ENCODE results near the gene AIFM2.
"Not testable (repeated sequence)": the region's sequence is repeated elsewhere in the genome, so short reads cannot be mapped to it uniquely, and the experiment has no call there.

The AIFM2 gene

DNA sequence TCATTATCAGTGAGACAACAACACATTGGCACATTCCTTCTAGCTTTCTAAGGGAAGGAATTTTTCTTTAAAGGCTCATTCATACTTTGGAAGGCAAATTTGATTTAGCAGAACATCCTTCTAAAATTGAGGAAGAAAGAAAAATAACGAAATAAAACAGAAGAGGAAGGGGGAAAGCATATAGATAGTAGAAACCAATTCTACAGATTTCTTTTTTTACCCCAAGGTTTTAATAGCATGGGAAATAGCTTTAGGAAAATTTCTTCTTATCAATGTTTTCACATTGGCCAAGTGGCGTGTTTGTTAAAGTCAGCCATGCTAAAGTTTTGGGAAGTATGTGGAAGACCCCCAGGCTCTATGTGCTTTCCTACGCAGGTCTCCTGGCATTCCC lies 44.3 kb downstream of the AIFM2 start:
- DNase-seq (ENCODE audit: low read depth, low spot score): no peak
- H3K4me3 ChIP-seq (ENCODE audit: low read depth, low read length): no peak overlapping the region
- ChIA-PET POLR2A (no interaction called here), CTCF (interaction anchor here (0.8 to 1.6 kb wide), 2 partner anchors 27 to 130 kb away, joined by 3 to 4 read pairs; no protein-coding TSS in a partner anchor)
- TF ChIP-seq, protein P1, sequence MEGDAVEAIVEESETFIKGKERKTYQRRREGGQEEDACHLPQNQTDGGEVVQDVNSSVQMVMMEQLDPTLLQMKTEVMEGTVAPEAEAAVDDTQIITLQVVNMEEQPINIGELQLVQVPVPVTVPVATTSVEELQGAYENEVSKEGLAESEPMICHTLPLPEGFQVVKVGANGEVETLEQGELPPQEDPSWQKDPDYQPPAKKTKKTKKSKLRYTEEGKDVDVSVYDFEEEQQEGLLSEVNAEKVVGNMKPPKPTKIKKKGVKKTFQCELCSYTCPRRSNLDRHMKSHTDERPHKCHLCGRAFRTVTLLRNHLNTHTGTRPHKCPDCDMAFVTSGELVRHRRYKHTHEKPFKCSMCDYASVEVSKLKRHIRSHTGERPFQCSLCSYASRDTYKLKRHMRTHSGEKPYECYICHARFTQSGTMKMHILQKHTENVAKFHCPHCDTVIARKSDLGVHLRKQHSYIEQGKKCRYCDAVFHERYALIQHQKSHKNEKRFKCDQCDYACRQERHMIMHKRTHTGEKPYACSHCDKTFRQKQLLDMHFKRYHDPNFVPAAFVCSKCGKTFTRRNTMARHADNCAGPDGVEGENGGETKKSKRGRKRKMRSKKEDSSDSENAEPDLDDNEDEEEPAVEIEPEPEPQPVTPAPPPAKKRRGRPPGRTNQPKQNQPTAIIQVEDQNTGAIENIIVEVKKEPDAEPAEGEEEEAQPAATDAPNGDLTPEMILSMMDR (IDR thresholded peaks at IDR 0.05; ENCODE audit: insufficient read depth, low read length, missing control alignments): no peak

DNA sequence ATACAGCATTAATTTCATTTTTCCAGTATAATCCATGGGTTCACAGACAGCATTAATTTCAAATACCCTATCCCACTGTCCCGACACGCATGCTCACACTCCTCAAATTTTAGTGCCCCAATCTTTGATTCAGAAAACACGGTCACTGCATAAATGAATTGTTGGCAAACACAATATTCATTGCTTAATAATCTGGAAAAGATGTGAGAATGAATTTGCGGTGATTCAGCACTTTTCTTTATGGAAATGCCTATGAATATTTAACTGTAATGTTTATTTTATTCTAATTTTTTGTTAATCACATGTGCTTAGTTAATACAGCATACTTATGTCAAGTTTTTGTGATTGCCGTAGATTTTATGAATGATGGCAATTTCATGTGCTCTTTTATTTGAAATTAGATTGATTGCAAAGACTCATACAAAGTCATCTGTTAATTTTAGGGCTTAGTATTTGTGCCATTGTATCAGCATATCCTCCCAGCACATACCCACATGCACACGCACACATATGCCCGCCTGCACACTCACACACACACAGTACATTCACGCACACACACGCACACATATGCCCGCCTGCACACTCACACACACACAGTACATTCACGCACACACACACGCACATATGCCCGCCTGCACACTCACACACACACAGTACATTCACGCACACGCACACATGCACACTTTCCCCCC lies 44.9 kb downstream of the AIFM2 start:
- TF ChIP-seq, protein P1 (IDR thresholded peaks at IDR 0.05; ENCODE audit: insufficient read depth, low read length, missing control alignments): no peak
- POLR2A ChIA-PET: no interaction called here
- no peak overlapping the region for H3K4me3 ChIP-seq (ENCODE audit: low read depth, low read length)
- DNase-seq (ENCODE audit: low read depth, low spot score): no peak
- CTCF ChIA-PET: interaction anchor here (0.8 to 1.6 kb wide), 2 partner anchors 28 to 130 kb away, joined by 3 to 4 read pairs; no protein-coding TSS in a partner anchor

DNA sequence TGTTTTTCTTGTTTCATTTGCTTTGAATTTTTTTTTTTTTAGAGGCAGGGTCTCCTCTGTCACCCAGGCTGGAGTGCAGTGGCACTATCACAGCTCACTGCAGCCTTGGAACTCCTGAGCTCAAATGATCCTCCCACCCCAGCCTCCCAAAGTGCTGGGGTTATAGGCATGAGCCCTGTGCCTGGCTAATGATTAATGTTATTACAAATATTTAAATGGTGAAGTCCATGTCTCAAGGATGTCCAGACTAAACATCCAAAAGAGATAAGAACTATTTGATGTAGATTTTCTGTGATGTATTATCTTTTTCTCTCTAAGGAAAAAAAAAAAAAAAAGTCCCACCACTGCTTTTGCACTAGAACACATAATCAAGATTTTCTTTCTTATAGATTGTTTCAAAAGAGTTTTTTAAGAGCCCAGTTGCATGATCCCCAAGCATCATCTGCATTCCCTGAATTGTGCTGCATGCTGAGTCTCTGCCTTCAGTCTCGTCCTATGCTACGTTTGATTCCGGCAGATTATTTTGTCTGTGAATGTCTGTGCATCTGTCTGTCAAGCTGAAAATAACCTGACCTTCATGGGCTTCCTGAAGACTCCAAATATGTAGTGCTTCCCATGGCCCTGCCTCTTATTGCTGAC lies 46.5 kb downstream of the AIFM2 start:
- TF ChIP-seq, protein P1 (IDR thresholded peaks at IDR 0.05; ENCODE audit: insufficient read depth, low read length, missing control alignments): no peak
- DNase-seq (ENCODE audit: low read depth, low spot score): no peak
- no peak overlapping the region for H3K4me3 ChIP-seq (ENCODE audit: low read depth, low read length)
- POLR2A ChIA-PET: no interaction called here
- CTCF ChIA-PET: interaction anchor here (0.6 to 3.5 kb wide), 5 partner anchors 10 to 279 kb away, joined by 3 to 17 read pairs (median 3); partner anchors contain the start of gene TYSND1

DNA sequence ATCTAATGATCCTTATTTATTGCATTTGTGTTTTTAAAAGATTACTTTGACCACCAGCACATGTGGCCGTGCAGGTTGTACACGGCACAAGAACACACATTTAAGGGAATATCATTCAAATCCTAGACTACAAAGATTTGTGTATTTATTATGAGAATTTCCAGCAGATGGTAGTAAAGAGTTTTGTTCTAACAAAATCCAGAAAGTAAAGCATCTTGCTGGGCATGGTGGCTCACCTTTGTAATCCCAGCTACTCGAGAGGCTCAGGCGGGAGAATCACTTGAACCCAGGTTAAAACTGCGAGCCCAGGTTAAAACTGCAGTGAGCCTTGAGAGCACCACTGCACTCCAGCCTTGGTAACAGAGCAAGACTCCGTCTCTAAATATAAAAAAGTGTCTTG lies 48.4 kb downstream of the AIFM2 start:
- TF ChIP-seq, protein P1 (IDR thresholded peaks at IDR 0.05; ENCODE audit: insufficient read depth, low read length, missing control alignments): no peak
- H3K4me3 ChIP-seq (ENCODE audit: low read depth, low read length): no peak overlapping the region
- ChIA-PET CTCF (interaction anchor here (1.2 to 3.5 kb wide), 5 partner anchors 10 to 281 kb away, joined by 3 to 17 read pairs (median 4); no protein-coding TSS in a partner anchor), POLR2A (no interaction called here)
- no peak for DNase-seq (ENCODE audit: low read depth, low spot score)

DNA sequence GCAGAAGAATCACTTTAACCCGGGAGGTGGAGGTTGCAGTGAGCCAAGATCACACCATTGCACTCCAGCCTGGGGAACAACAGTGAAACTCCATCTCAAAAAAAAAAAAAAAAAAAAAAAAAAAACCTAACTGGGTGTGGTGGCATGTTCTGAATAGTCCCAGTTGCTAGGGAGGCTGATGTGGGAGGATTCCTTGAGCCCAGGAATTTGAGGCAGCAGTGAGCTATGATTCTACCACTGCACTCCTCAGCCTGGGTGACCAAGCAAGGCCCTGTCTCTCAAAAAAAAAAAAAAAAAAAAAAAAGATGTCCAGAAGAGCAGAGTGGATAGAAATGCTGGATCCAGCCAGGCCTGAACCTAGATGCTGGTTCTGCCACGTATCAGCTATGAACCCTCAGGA lies 51.8 kb downstream of the AIFM2 start:
- POLR2A ChIA-PET: not testable (repeated sequence)
- CTCF ChIA-PET: interaction anchor here (0.5 to 1.7 kb wide), 3 partner anchors 11 to 284 kb away, joined by 3 to 5 read pairs (median 4); no protein-coding TSS in a partner anchor

DNA sequence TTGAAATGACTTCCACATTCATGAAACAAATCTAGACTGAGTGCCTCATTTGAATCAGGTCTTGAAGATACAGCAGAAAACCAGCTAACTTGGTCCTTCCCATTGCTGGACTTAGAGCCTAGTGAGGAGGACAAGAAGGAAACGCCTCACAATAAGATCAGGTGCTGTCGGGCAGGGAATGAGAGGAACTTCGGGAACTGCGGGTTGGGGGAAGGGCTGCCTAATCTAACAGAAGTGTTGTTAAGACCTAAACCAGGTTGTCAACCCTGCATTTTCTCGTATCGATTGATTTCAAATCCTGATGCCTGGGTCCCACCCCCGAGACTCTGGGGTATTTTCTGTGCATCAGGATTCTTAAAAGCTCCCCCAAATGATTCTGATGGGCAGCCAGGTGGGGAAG lies 53.7 kb downstream of the AIFM2 start:
- CTCF ChIA-PET: interaction anchor here (0.9 kb wide), 2 partner anchors 18 to 286 kb away, joined by 3 to 4 read pairs; no protein-coding TSS in a partner anchor
- DNase-seq (ENCODE audit: low read depth, low spot score): no peak
- POLR2A ChIA-PET: no interaction called here

More for the DNA sequence above, 51.8 kb downstream of the AIFM2 start:
- H3K4me3 ChIP-seq (ENCODE audit: low read depth, low read length); DNase-seq (ENCODE audit: low read depth, low spot score): not testable (repeated sequence)

More for the DNA sequence above, 53.7 kb downstream of the AIFM2 start:
- TF ChIP-seq, protein P1 (IDR thresholded peaks at IDR 0.05; ENCODE audit: insufficient read depth, low read length, missing control alignments): no peak
- no peak overlapping the region for H3K4me3 ChIP-seq (ENCODE audit: low read depth, low read length)

Measured in AG04449 (cell line).